Mucosa of gallbladder (tissue), 1 donor: ENCODE results near the gene BCO2. TPM values are rescaled to one million over a fixed set of nuclear protein-coding genes. Genes with fewer than 3 reads are reported as not detected.

Source experiments
- DNase-seq: peaks from one replicate; pipeline ENCODE4 v3.0.0-alpha.2; 2020; ENCODE audit warnings: low spot score
- total RNA-seq: library from RNA; stranded (reverse); gene quantifications from one replicate; pipeline ENCODE4 v1.2.1, GENCODE V29; 2021
- donor health status: DM: no; HTN: no; CAD: no.

Gene BCO2
- total RNA-seq, 1 donor from 2014 or later, result 27.2 TPM

GRCh38 chr11:112249871-112250610 is 74.7 kb downstream of the BCO2 start:
- DNase-seq, result no peak

- DNase-seq, result no peak
Observed at GRCh38 chr11:112253605-112254242, 78.4 kb downstream of the BCO2 start.

- peak; percentile 54 for DNase-seq
Observed at GRCh38 chr11:112255067-112255720, 79.9 kb downstream of the BCO2 start.

- no peak for DNase-seq
Observed at GRCh38 chr11:112260490-112260889, 85.2 kb downstream of the BCO2 start, which contains the start of gene PLET1. PLET1 (minus strand) TSS chr11:112260860; CDS start chr11:112260589, 271 bp downstream.

GRCh38 chr11:112265659-112266409 is 90.5 kb downstream of the BCO2 start:
- DNase-seq, result peak; percentile 57

GRCh38 chr11:112266410-112266778 is 91.1 kb downstream of the BCO2 start:
- DNase-seq, result no peak

- no peak for DNase-seq
Observed at GRCh38 chr11:112267188-112267591, 91.9 kb downstream of the BCO2 start.

GRCh38 chr11:112268406-112268805 is 93.1 kb downstream of the BCO2 start:
- no peak for DNase-seq

Other genes with a start within 250 kb of the BCO2 start
- 25.1 TPM for gene DIXDC1, start 238.2 kb upstream of the BCO2 start, total RNA-seq
- gene DLAT, start 150.1 kb upstream of the BCO2 start, total RNA-seq, result 25.0 TPM
- gene PIH1D2, start 101.5 kb upstream of the BCO2 start, total RNA-seq, result 4.3 TPM
- 19.4 TPM for gene NKAPD1, start 101.2 kb upstream of the BCO2 start, total RNA-seq
- gene TIMM8B, start 88.8 kb upstream of the BCO2 start, total RNA-seq, result 47.9 TPM
- gene SDHD, start 88.6 kb upstream of the BCO2 start, total RNA-seq, result 147 TPM
- 34.3 TPM for gene IL18, start 11.4 kb upstream of the BCO2 start, total RNA-seq
- not detected for gene TEX12, start 8.1 kb upstream of the BCO2 start, total RNA-seq
- gene PTS, start 50.9 kb downstream of the BCO2 start, total RNA-seq, result 39.9 TPM
- gene PLET1, start 85.3 kb downstream of the BCO2 start, total RNA-seq, result not detected